Measurements from ENCODE around the gene WDR89.

The WDR89 gene

DNA sequence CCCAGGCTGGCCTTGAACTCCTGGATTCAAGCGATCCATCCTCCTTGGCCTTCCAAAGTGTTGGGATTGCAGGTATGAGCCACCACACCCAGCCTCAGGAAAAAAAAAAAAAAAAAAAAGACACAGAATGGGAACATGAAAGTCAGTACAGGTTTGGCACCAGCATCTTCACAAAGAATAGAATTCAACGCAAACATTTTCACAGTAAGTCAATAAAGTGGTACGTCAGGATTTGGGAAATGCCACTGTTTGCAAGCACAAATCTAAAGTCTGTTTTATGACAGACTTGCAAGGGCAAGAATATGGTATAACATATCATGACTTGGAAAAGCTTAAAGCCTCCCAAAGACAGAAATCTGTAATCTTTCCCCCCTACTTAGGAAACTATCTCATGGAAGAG is 34.9 kb upstream of the WDR89 start:
- TF ChIP-seq SUZ12 (IDR thresholded peaks at IDR 0.05; ENCODE audit: extremely low read depth, insufficient read depth, insufficient read length): no peak
- no peak for TF ChIP-seq ZNF274 (IDR thresholded peaks at IDR 0.05; ENCODE audit: low read depth, low read length)
- no peak for TF ChIP-seq YY1 (IDR thresholded peaks at IDR 0.05; ENCODE audit: insufficient read depth, insufficient read length)
- no peak overlapping the region for H3K9ac ChIP-seq (ENCODE audit: insufficient read length, low read depth)
- H3K27me3 ChIP-seq (ENCODE audit: insufficient read depth, insufficient read length): no peaks in the 10 kb centered on the region
- no peaks in the 10 kb centered on the region for H3K4me1 ChIP-seq (ENCODE audit: insufficient read depth, insufficient read length)
- no peaks in the 10 kb centered on the region for H3K9me3 ChIP-seq (ENCODE audit: insufficient read depth, low read length)
- no peaks in the 10 kb centered on the region for H3K36me3 ChIP-seq (ENCODE audit: insufficient read depth, insufficient read length, low read length)
- DNase-seq (ENCODE audit: low read depth, low spot score): no peak
- no peak overlapping the region for H3K4me3 ChIP-seq (ENCODE audit: insufficient read length, low read depth)

DNA sequence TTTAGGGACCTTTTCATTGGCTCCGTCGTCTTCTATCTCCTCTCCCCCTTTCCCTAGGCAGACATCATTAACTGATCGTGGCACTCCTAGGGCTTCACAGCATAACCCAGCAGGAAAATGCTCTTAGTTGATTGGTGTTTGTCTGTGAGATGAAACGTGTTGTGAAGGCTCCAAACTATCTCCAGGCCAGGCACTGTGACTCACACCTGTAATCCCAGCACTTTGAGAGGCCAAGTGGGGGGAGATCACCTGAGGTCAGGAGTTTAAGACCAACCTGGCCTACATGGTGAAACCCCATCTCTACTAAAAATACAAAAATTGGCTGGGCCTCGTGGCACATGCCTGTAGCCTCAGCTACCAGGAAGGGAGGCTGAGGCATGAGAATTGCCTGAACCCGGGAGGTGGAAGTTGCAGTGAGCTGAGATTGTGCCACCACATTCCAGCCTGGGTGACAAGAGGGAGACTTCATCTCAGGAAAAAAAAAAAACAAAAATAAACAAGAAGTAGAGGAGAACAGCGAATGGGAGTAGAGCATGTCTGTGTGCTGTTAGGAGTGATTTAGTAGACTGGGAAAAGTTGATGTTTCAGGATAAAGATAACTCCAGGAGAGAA is 32.3 kb upstream of the WDR89 start:
- DNase-seq (ENCODE audit: low read depth, low spot score): no peak
- Histone ChIP-seq H3K4me3 (ENCODE audit: insufficient read length, low read depth) (no peak overlapping the region), H3K4me1 (ENCODE audit: insufficient read depth, insufficient read length) (no peaks in the 10 kb centered on the region), H3K36me3 (ENCODE audit: insufficient read depth, insufficient read length, low read length) (no peaks in the 10 kb centered on the region), H3K9ac (ENCODE audit: insufficient read length, low read depth) (no peak overlapping the region), H3K27me3 (ENCODE audit: insufficient read depth, insufficient read length) (no peaks in the 10 kb centered on the region), H3K9me3 (ENCODE audit: insufficient read depth, low read length) (no peaks in the 10 kb centered on the region)
- no peak for TF ChIP-seq SUZ12 (IDR thresholded peaks at IDR 0.05; ENCODE audit: extremely low read depth, insufficient read depth, insufficient read length)
- TF ChIP-seq ZNF274 (IDR thresholded peaks at IDR 0.05; ENCODE audit: low read depth, low read length): no peak
- no peak for TF ChIP-seq YY1 (IDR thresholded peaks at IDR 0.05; ENCODE audit: insufficient read depth, insufficient read length)

DNA sequence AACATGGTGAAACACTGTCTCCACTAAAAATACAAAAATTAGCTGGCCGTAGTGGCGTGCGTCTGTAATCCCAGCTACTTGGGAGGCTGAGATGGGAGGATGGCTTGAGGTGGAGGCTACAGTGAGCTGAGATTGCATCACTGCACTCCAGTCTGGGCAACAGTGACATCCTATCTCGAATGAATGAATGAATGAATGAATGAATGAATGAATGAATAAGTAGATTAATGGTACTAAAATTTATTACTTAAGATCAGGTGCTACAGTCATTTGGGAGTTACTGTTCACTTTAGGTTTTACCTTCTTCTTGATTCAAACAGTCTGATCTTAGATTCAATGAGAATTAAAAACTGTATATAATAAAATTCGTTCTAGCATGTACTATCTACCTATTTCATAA is 31.6 kb upstream of the WDR89 start:
- Histone ChIP-seq H3K9ac (ENCODE audit: insufficient read length, low read depth) (no peak overlapping the region), H3K9me3 (ENCODE audit: insufficient read depth, low read length) (no peaks in the 10 kb centered on the region), H3K4me1 (ENCODE audit: insufficient read depth, insufficient read length) (no peaks in the 10 kb centered on the region), H3K4me3 (ENCODE audit: insufficient read length, low read depth) (no peak overlapping the region), H3K36me3 (ENCODE audit: insufficient read depth, insufficient read length, low read length) (no peaks in the 10 kb centered on the region), H3K27me3 (ENCODE audit: insufficient read depth, insufficient read length) (no peaks in the 10 kb centered on the region)
- no peak for DNase-seq (ENCODE audit: low read depth, low spot score)
- TF ChIP-seq ZNF274 (IDR thresholded peaks at IDR 0.05; ENCODE audit: low read depth, low read length): no peak
- TF ChIP-seq YY1 (IDR thresholded peaks at IDR 0.05; ENCODE audit: insufficient read depth, insufficient read length): no peak
- TF ChIP-seq SUZ12 (IDR thresholded peaks at IDR 0.05; ENCODE audit: extremely low read depth, insufficient read depth, insufficient read length): no peak

DNA sequence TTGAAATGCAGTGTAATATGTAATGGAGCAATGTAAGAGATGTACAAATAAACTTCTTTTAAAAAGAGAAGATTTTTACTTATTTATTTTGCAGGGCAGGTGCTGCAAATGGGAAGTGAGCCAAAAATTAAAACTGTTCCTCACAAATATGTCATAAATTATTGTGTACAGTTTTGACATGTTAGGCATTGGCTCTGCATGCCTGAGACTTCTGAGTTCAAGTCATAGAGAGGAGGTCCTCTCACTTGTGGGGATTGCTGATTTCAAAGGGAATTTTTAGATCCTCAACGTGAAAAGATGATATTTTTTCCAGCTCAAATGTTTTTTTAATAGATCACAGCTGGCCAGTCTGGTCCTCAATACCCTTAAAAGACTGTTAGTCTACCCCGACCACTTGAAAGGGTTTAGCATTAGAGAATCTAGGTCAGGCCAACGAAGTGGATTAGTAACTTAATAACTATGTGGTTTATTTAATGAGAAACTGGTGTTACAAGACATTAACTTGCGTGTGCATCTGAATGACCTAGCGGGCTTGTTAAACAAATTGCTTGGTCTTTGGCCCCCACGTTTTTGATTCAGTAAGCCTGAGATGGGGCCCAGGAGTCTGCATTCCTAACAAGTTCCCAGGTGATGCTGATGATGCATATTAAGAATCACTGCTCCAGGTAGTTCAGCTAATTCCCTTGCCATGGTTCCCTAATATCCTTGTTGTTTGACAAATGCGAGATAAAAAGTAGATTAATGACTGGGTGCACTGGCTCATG is 30.9 kb upstream of the WDR89 start:
- TF ChIP-seq ZNF274 (IDR thresholded peaks at IDR 0.05; ENCODE audit: low read depth, low read length) (no peak), YY1 (IDR thresholded peaks at IDR 0.05; ENCODE audit: insufficient read depth, insufficient read length) (no peak), SUZ12 (IDR thresholded peaks at IDR 0.05; ENCODE audit: extremely low read depth, insufficient read depth, insufficient read length) (no peak)
- DNase-seq (ENCODE audit: low read depth, low spot score): no peak
- Histone ChIP-seq H3K4me3 (ENCODE audit: insufficient read length, low read depth) (no peak overlapping the region), H3K36me3 (ENCODE audit: insufficient read depth, insufficient read length, low read length) (no peaks in the 10 kb centered on the region), H3K9me3 (ENCODE audit: insufficient read depth, low read length) (no peaks in the 10 kb centered on the region), H3K4me1 (ENCODE audit: insufficient read depth, insufficient read length) (no peaks in the 10 kb centered on the region), H3K27me3 (ENCODE audit: insufficient read depth, insufficient read length) (no peaks in the 10 kb centered on the region), H3K9ac (ENCODE audit: insufficient read length, low read depth) (no peak overlapping the region)

DNA sequence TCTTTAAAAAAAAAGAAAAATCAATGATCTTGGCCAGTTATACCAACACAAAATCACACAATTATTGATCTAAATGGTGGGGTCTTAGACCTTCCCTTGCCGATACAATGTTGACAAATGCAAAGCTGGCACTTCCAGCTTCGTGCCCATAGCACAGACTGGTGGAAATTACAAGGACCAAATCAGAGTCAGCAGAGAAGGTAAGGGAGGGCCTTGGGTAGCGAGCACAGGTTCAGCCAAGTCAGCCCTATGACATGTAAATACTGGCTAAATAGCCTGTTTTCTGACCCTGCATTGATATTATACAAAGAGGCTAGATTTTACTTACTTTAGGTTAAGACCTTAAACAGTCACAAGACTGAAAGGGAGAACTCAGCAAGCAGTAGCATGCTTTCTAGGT is 30.3 kb upstream of the WDR89 start:
- TF ChIP-seq ZNF274 (IDR thresholded peaks at IDR 0.05; ENCODE audit: low read depth, low read length) (no peak), YY1 (IDR thresholded peaks at IDR 0.05; ENCODE audit: insufficient read depth, insufficient read length) (no peak), SUZ12 (IDR thresholded peaks at IDR 0.05; ENCODE audit: extremely low read depth, insufficient read depth, insufficient read length) (no peak)
- H3K9ac ChIP-seq (ENCODE audit: insufficient read length, low read depth): no peak overlapping the region
- H3K9me3 ChIP-seq (ENCODE audit: insufficient read depth, low read length): no peaks in the 10 kb centered on the region
- no peak for DNase-seq (ENCODE audit: low read depth, low spot score)
- no peaks in the 10 kb centered on the region for H3K27me3 ChIP-seq (ENCODE audit: insufficient read depth, insufficient read length)
- H3K36me3 ChIP-seq (ENCODE audit: insufficient read depth, insufficient read length, low read length): no peaks in the 10 kb centered on the region
- H3K4me1 ChIP-seq (ENCODE audit: insufficient read depth, insufficient read length): no peaks in the 10 kb centered on the region
- H3K4me3 ChIP-seq (ENCODE audit: insufficient read length, low read depth): no peak overlapping the region

DNA sequence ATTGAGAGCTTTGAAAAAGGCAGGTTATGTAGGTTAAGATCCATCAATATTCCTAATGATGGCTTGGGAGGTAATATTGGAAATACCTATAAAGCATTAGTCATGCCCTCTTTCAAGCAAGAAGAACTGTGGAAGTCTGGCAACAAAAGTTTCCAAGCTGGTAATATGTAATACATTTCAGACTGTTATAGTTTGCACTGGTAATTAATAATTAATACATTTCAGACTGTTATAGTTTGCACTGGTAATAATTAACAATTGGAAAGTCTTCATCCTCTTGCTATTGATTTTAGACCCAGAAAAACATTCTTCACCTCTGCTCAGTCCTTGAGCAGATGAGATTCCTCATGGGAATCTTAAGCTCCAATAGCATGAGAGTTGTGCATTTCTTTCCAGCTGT is 29.0 kb upstream of the WDR89 start:
- Histone ChIP-seq H3K36me3 (ENCODE audit: insufficient read depth, insufficient read length, low read length) (no peaks in the 10 kb centered on the region), H3K27me3 (ENCODE audit: insufficient read depth, insufficient read length) (no peaks in the 10 kb centered on the region), H3K4me1 (ENCODE audit: insufficient read depth, insufficient read length) (no peaks in the 10 kb centered on the region), H3K9ac (ENCODE audit: insufficient read length, low read depth) (no peak overlapping the region), H3K9me3 (ENCODE audit: insufficient read depth, low read length) (no peaks in the 10 kb centered on the region), H3K4me3 (ENCODE audit: insufficient read length, low read depth) (no peak overlapping the region)
- TF ChIP-seq ZNF274 (IDR thresholded peaks at IDR 0.05; ENCODE audit: low read depth, low read length) (no peak), YY1 (IDR thresholded peaks at IDR 0.05; ENCODE audit: insufficient read depth, insufficient read length) (no peak), SUZ12 (IDR thresholded peaks at IDR 0.05; ENCODE audit: extremely low read depth, insufficient read depth, insufficient read length) (no peak)
- DNase-seq (ENCODE audit: low read depth, low spot score): no peak

DNA sequence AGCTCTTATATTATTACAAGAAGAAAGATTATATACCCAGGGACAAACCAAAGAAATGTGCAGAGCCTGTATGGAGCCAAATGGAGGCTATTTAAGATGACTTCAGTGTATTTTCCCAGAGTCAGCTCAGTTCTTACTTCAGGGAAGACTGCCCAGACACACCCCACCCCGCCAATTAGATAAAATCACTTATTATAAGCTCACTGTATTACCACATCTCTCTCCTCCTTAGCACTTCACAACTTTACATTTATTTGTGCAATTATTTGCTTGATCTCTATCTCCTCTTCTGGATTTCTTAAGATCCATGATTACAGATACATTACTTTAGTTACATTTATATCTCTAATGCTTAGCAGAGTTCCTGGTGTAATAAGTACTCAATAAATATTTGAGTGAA is 24.7 kb upstream of the WDR89 start:
- no peak for TF ChIP-seq SUZ12 (IDR thresholded peaks at IDR 0.05; ENCODE audit: extremely low read depth, insufficient read depth, insufficient read length)
- no peaks in the 10 kb centered on the region for H3K4me1 ChIP-seq (ENCODE audit: insufficient read depth, insufficient read length)
- DNase-seq (ENCODE audit: low read depth, low spot score): no peak
- peaks cover 12% of the 10 kb centered on the region; the same call in 1 of the 2 replicates for H3K9me3 ChIP-seq (ENCODE audit: insufficient read depth, low read length)
- no peak overlapping the region for H3K4me3 ChIP-seq (ENCODE audit: insufficient read length, low read depth)
- no peak overlapping the region for H3K9ac ChIP-seq (ENCODE audit: insufficient read length, low read depth)
- H3K36me3 ChIP-seq (ENCODE audit: insufficient read depth, insufficient read length, low read length): no peaks in the 10 kb centered on the region
- no peaks in the 10 kb centered on the region for H3K27me3 ChIP-seq (ENCODE audit: insufficient read depth, insufficient read length)

Measured in NT2/D1 (cell line).